Activated naive CD4-positive, alpha-beta T cell treated with anti-CD3 and anti-CD28 coated beads for 36 hours (primary cell): ENCODE measurements around the gene HMOX1. TPM values are rescaled to one million over a fixed set of nuclear protein-coding genes. Genes with fewer than 3 reads are reported as not detected.

Experiments used
- CTCF ChIA-PET: fragments of 350-600 bp; sonication (Branson Sonifier 250); formaldehyde crosslinking; loops from one replicate; lab custom pipeline; 2021; ENCODE audit warnings: antibody characterized with exemption; lab: Charles Lee
- DNase-seq: peaks from one replicate; pipeline ENCODE4 v3.0.0-alpha.2; 2020
- H3K27ac Mint-ChIP-seq: one replicate; pipeline ENCODE4 v1.8.0; 2021; ENCODE audit warnings: mild to moderate bottlenecking, mixed read lengths
- H3K27me3 Mint-ChIP-seq: one replicate; pipeline ENCODE4 v1.8.0; 2021; ENCODE audit warnings: low read depth, mixed read lengths
- H3K36me3 Mint-ChIP-seq: one replicate; pipeline ENCODE4 v1.8.0; 2021; ENCODE audit warnings: low read depth, mixed read lengths
- H3K4me1 Mint-ChIP-seq: one replicate; pipeline ENCODE4 v1.8.0; 2021; ENCODE audit warnings: low read depth, mixed read lengths
- H3K4me3 Mint-ChIP-seq: one replicate; pipeline ENCODE4 v1.8.0; 2021; ENCODE audit warnings: mild to moderate bottlenecking, moderate library complexity, mixed read lengths
- H3K9me3 Mint-ChIP-seq: one replicate; pipeline ENCODE4 v1.8.0; 2021; ENCODE audit warnings: mixed read lengths
- intact Hi-C: fragments of 100-400 bp; cut with micrococcal nuclease; formaldehyde crosslinking; loops from one replicate; pipeline ENCODE4 v1.15.1; 2023
- total RNA-seq, 2 experiments: library from RNA; stranded (reverse); gene quantifications; one replicate each; pipeline ENCODE4 v1.2.3, GENCODE V29; 2021

The HMOX1 gene
- total RNA-seq, 2 experiments from 2014 or later = 0.15 to 0.21 TPM

GRCh38 chr22:35344956-35345690 is 35.8 kb upstream of the HMOX1 start:
- no peaks in the 10 kb centered on the region for H3K27me3 Mint-ChIP-seq
- no peaks in the 10 kb centered on the region for H3K9me3 Mint-ChIP-seq
- CTCF ChIA-PET = interaction anchor here (1.1 kb wide), 1 partner anchor 8 kb away, joined by 3 read pairs; no protein-coding TSS in a partner anchor
- H3K27ac Mint-ChIP-seq = no peak overlapping the region
- no peak overlapping the region for H3K4me3 Mint-ChIP-seq
- H3K4me1 Mint-ChIP-seq = no peaks in the 10 kb centered on the region
- intact Hi-C loops = no loop called here
- H3K36me3 Mint-ChIP-seq = peaks cover 8% of the 10 kb centered on the region
- DNase-seq = no peak

GRCh38 chr22:35345808-35346505 is 34.9 kb upstream of the HMOX1 start:
- Mint-ChIP-seq H3K27me3 (no peaks in the 10 kb centered on the region), H3K4me1 (peaks cover 5% of the 10 kb centered on the region), H3K27ac (no peak overlapping the region), H3K36me3 (peaks cover 2% of the 10 kb centered on the region), H3K9me3 (no peaks in the 10 kb centered on the region), H3K4me3 (no peak overlapping the region)
- CTCF ChIA-PET = interaction anchor here (0.6 kb wide), 1 partner anchor 263 kb away, joined by 5 read pairs; no protein-coding TSS in a partner anchor
- no peak for DNase-seq
- intact Hi-C loops = no loop called here

GRCh38 chr22:35346596-35347220 is 34.2 kb upstream of the HMOX1 start:
- intact Hi-C loops = no loop called here
- peaks cover 6% of the 10 kb centered on the region for H3K27me3 Mint-ChIP-seq
- no peak overlapping the region for H3K27ac Mint-ChIP-seq

GRCh38 chr22:35347462-35347861 is 33.4 kb upstream of the HMOX1 start:
- Mint-ChIP-seq H3K27me3 (peaks cover 6% of the 10 kb centered on the region), H3K4me1 (peaks cover 18% of the 10 kb centered on the region), H3K4me3 (no peak overlapping the region), H3K9me3 (no peaks in the 10 kb centered on the region), H3K36me3 (no peaks in the 10 kb centered on the region), H3K27ac (no peak overlapping the region)
- CTCF ChIA-PET = interaction anchor here (1.7 kb wide), 1 partner anchor 235 kb away, joined by 6 read pairs; no protein-coding TSS in a partner anchor
- DNase-seq = no peak
- intact Hi-C loops = no loop called here

More at GRCh38 chr22:35346596-35347220, 34.2 kb upstream of the HMOX1 start:
- Mint-ChIP-seq H3K4me3 (no peak overlapping the region), H3K4me1 (peaks cover 12% of the 10 kb centered on the region), H3K9me3 (no peaks in the 10 kb centered on the region), H3K36me3 (no peaks in the 10 kb centered on the region)
- DNase-seq = no peak
- CTCF ChIA-PET = interaction anchor here (0.6 kb wide), 1 partner anchor 262 kb away, joined by 5 read pairs; no protein-coding TSS in a partner anchor

- CTCF ChIA-PET = interaction anchor here (0.6 to 1.7 kb wide), 2 partner anchors 17 to 235 kb away, joined by 4 to 6 read pairs; no protein-coding TSS in a partner anchor
Observed at GRCh38 chr22:35348026-35348590, 32.8 kb upstream of the HMOX1 start.

GRCh38 chr22:35348703-35349102 is 32.2 kb upstream of the HMOX1 start:
- Mint-ChIP-seq H3K4me3 (no peak overlapping the region), H3K27ac (no peak overlapping the region), H3K4me1 (peaks cover 25% of the 10 kb centered on the region), H3K9me3 (no peaks in the 10 kb centered on the region), H3K27me3 (peaks cover 6% of the 10 kb centered on the region), H3K36me3 (no peaks in the 10 kb centered on the region)
- CTCF ChIA-PET = interaction anchor here (0.6 to 1.7 kb wide), 2 partner anchors 18 to 234 kb away, joined by 4 to 6 read pairs; no protein-coding TSS in a partner anchor
- DNase-seq = no peak
- intact Hi-C loops = no loop called here

More at GRCh38 chr22:35348026-35348590, 32.8 kb upstream of the HMOX1 start:
- Mint-ChIP-seq H3K27ac (no peak overlapping the region), H3K27me3 (peaks cover 6% of the 10 kb centered on the region), H3K4me1 (peaks cover 24% of the 10 kb centered on the region), H3K9me3 (no peaks in the 10 kb centered on the region), H3K36me3 (no peaks in the 10 kb centered on the region), H3K4me3 (no peak overlapping the region)
- no peak for DNase-seq
- intact Hi-C loops = no loop called here

GRCh38 chr22:35349368-35349703 is 31.6 kb upstream of the HMOX1 start:
- H3K36me3 Mint-ChIP-seq = no peaks in the 10 kb centered on the region
- CTCF ChIA-PET = interaction anchor here (0.6 to 4.7 kb wide), 3 partner anchors 193 to 233 kb away, joined by 3 to 44 read pairs (median 6); no protein-coding TSS in a partner anchor
- no peak overlapping the region for H3K27ac Mint-ChIP-seq
- no peak for DNase-seq
- intact Hi-C loops = no loop called here
- H3K9me3 Mint-ChIP-seq = no peaks in the 10 kb centered on the region
- no peak overlapping the region for H3K4me3 Mint-ChIP-seq
- H3K4me1 Mint-ChIP-seq = peaks cover 25% of the 10 kb centered on the region
- H3K27me3 Mint-ChIP-seq = peaks cover 6% of the 10 kb centered on the region

- H3K36me3 Mint-ChIP-seq = no peaks in the 10 kb centered on the region
Observed at GRCh38 chr22:35349704-35350538, 31.0 kb upstream of the HMOX1 start.

GRCh38 chr22:35350539-35351503 is 30.1 kb upstream of the HMOX1 start:
- CTCF ChIA-PET = interaction anchor here (0.6 to 4.7 kb wide), 30 partner anchors 16 to 774 kb away, joined by 3 to 44 read pairs (median 4); no protein-coding TSS in a partner anchor
- peaks cover 25% of the 10 kb centered on the region for H3K4me1 Mint-ChIP-seq
- no peak overlapping the region for H3K27ac Mint-ChIP-seq
- intact Hi-C loops = loop anchor here (1.0 kb wide), 4 partner anchors 232 to 773 kb away; no protein-coding TSS in a partner anchor
- peaks cover 9% of the 10 kb centered on the region for H3K27me3 Mint-ChIP-seq
- peak overlapping the region; percentile 59 for H3K4me3 Mint-ChIP-seq
- H3K36me3 Mint-ChIP-seq = no peaks in the 10 kb centered on the region
- H3K9me3 Mint-ChIP-seq = no peaks in the 10 kb centered on the region
- DNase-seq = peak; percentile 90

More at GRCh38 chr22:35349704-35350538, 31.0 kb upstream of the HMOX1 start:
- intact Hi-C loops = loop anchor here (1.0 kb wide), 4 partner anchors 233 to 774 kb away; no protein-coding TSS in a partner anchor
- Mint-ChIP-seq H3K4me1 (peaks cover 25% of the 10 kb centered on the region), H3K27me3 (peaks cover 6% of the 10 kb centered on the region), H3K27ac (no peak overlapping the region), H3K4me3 (no peak overlapping the region), H3K9me3 (no peaks in the 10 kb centered on the region)
- CTCF ChIA-PET = interaction anchor here (0.6 to 4.7 kb wide), 6 partner anchors 19 to 569 kb away, joined by 3 to 44 read pairs (median 4); no protein-coding TSS in a partner anchor
- no peak for DNase-seq
